SH-SY5Y (cell line): ENCODE data around the gene PTPRT.

ENCODE experiments used
- GATA2 ChIP-seq: IDR thresholded peaks from 2 replicates; pipeline ENCODE4 v1.6.1; 2011; ENCODE audit warnings: mild to moderate bottlenecking, low read depth, low read length
- GATA3 ChIP-seq: IDR thresholded peaks from 2 replicates; pipeline ENCODE4 v1.6.1; 2011; ENCODE audit warnings: low read depth, mild to moderate bottlenecking, low read length, moderate library complexity

DNA sequence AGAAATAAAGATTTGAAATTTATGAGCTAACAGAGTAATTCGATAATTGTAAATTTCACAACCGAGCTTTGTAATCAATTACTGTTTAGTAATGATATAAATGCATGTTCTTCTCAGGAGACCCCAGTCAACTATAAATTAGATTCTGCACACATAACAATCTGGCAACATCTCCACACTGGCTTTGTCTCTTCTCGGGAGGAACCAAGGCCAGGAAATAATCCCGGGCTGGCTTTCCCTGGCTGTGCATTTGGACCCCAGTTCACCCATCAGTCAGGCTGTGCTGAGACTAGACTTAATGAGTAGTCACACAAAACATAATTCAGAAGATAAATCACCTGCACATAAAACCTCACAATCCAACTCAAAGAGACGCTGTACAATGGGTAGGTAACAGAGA is 65.5 kb downstream of the PTPRT start:
- TF ChIP-seq GATA2 = no peak
- TF ChIP-seq GATA3 = no peak
